ENCODE results near the gene NCOR2. TPM values are rescaled to one million over a fixed set of nuclear protein-coding genes. Genes with fewer than 3 reads are reported as not detected.
A peak's percentile ranks its signal among the peaks of the same experiment; 100 is the strongest.

The NCOR2 gene
- 100 to 1,000 TPM in 1 of 4 donors, 10 to 100 TPM in 3; 47.1 to 116 (median 86.8) TPM for polyA plus RNA-seq (ENCODE audit: insufficient read length in 4 of 4)

DNA sequence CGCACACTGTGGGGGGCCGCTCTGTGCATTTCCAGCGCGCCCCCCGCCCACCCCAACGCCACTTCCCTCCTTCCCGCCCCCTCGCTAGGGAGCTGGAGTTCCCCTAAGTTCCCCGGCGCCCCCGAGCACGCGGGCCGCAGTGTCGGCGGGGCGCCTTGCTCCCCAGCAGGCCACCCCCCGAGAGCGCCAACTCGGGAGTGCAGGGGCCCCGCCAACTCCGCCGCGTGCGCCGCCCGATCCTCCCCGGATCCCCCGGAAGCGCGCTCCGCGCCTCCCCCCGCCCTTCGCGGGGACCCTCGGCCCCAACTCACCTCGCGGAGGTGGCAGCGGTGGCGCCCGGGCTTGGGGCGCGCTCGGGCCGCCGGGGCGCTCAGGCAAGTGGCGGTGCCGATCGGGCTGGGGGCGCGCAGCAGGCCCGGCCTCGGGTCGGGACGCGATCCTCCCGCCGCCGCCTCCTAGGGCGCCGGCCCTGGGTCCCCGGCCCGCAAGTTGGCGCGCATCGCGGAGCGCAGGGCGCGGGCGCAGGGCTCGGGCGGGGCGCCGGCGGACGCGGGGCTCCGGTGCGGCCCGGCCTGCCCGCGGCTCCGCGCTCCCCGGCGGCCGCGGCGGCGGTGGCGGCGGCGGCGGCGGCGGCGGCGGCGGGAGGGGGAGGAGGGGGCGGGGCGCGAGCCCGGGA is at the start of gene NCOR2:
Gene NCOR2 (minus strand): TSS at position 616 of the 676 bp plus-strand sequence. CDS start 72,361 bp downstream, outside the sequence.
- no peak for DNase-seq (ENCODE audit: low read depth in 4 of 4, low spot score in 2 of 4)

- DNase-seq (ENCODE audit: low read depth in 4 of 4, low spot score in 2 of 4): no peak
Observed at GRCh38 chr12:124616394-124617221, 49.2 kb upstream of the NCOR2 start.

GRCh38 chr12:124614512-124615292 is 47.3 kb upstream of the NCOR2 start:
- no peak for DNase-seq (ENCODE audit: low read depth in 4 of 4, low spot score in 2 of 4)

GRCh38 chr12:124613151-124613585 is 45.8 kb upstream of the NCOR2 start:
- no peak for DNase-seq (ENCODE audit: low read depth in 4 of 4, low spot score in 2 of 4)

GRCh38 chr12:124612410-124612680 is 44.9 kb upstream of the NCOR2 start:
- no peak for DNase-seq (ENCODE audit: low read depth in 4 of 4, low spot score in 2 of 4)

DNA sequence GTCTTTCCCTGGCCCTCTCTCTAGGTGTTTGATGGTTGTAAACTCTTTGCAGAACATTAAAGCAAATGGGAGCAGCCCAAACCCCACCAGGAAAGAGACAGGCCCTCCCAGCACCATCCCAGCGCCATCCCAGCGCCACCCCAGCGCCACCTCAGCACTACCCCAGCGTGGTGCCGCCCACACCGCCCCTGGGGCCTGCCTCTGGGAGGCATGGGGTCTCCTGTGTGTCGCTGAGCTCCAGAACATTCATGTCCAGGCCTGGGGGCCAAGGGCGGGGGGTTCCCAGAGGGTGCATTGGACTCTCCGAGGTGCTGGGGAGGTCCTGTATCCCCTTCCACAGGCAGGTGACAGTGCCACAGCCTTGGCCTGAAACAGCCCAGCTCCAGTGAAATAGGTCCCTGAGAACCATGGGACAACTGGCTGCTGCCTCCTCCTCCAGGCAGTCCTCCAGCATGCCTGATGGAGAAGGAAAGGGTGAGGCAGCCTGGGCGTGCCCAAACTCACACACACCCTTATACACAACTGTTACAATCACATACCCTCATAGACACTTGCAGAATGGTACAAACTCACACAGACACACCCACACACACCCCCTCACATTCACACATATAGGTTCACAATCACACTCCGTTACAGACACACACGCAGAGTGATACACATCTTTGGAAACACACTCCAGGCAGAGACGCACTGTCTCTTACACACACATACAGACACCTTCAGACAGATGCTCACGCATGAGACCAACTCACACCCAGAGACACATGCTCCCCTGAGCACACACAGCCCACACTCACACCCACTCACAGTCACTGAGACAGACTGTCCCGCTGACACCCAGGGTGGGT is 44.4 kb upstream of the NCOR2 start:
- DNase-seq (ENCODE audit: low read depth in 4 of 4, low spot score in 2 of 4): no peak

- no peak for DNase-seq (ENCODE audit: low read depth in 4 of 4, low spot score in 2 of 4)
Observed at GRCh38 chr12:124610629-124611558, 43.5 kb upstream of the NCOR2 start.

GRCh38 chr12:124610021-124610612 is 42.7 kb upstream of the NCOR2 start:
- no peak for DNase-seq (ENCODE audit: low read depth in 4 of 4, low spot score in 2 of 4)

DNA sequence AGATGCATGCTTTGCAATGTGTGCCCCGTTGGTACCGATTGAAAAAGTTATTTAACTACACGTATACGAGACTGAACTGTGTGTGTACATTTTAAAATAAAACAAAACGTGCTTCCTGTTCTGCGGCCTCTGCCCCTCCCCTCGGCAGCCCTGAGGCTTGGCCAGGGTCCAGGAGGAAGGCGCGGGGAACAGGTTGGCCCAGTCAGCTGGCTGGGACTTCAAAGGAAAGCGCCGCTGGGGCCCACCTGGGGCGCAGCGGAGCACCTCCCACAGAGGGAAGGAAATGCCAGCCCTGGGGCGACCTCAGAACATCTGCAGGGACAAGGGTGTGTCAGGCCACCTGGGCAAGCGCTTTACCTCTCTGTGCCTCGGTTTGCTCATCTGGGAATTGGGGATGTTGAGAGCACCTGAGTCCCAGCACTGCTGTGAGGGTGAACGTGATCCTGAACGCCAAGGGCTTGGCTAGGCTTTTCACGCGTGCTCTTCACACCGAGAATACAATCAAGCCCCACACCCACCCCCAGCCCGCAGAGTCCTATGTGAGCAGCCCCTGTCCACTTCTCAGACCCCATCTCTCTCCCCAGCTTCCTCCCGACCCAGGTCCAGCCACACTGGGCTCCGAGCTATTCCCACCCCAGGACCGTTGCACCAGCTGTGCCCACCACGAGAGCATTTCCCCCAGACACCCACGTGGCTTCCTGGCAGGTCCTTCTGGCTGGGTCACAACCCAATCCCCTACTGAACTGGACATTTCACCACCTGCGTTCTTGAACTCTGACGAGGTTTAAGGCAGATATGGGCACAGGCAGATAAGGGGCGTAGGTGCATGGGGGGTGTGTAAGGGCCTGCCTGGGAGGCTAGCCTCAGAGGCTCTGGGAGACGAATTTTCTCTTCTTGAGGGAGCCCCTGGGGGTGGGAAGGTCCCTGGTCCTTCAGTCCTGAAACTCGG is 41.9 kb upstream of the NCOR2 start:
- DNase-seq (ENCODE audit: low read depth in 4 of 4, low spot score in 2 of 4): peak in 3 of 4 donors; percentile 47 to 70 (median 61)

- no peak for DNase-seq (ENCODE audit: low read depth in 4 of 4, low spot score in 2 of 4)
Observed at GRCh38 chr12:124608450-124608870, 41.0 kb upstream of the NCOR2 start.

- no peak for DNase-seq (ENCODE audit: low read depth in 4 of 4, low spot score in 2 of 4)
Observed at GRCh38 chr12:124607681-124608425, 40.4 kb upstream of the NCOR2 start.

DNA sequence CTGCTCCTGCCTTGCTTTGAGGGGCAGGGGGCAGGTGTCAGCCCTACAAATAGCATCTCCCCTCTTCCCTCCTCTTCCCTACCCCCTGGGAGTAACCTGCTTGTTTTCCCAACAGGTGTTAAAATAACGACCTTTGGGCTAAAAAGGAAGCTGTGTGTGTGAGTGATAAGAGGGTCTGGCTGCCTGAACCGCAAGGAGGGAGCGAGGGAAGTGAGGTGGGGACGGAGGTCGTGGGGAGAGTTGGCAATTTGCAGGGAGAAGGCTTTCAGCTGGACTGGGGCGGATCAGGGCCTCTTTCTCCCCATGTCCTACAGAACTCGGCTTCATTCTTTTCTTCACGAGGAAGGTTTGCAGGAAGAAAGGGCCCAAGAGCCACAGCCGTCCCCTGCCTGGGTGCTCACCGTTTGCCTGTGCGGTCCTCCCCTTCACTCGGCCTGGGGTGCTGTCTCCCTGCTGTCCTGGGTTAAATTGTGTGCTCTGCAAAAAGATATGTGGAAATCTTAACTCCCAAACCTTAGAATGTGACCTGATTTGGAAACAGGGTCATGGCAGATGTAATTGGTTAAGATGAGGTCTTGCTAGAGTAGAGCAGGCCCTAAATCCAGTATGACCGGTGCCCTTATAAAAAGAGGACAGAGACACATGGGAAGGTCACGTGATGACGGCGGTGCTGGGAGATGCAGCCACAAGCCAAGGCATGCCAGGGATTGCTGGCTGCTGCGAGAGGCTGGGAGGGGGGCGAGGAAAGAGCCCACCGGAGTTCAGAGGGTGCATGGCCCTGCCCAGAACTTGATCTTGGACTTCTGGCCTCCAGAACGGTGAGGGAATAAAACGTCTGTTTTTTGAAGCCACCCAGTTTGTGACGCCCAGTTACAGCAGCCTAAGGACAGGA is 38.7 kb upstream of the NCOR2 start:
- DNase-seq (ENCODE audit: low read depth in 4 of 4, low spot score in 2 of 4): no peak

GRCh38 chr12:124605150-124605882 is 37.9 kb upstream of the NCOR2 start:
- no peak for DNase-seq (ENCODE audit: low read depth in 4 of 4, low spot score in 2 of 4)

- DNase-seq (ENCODE audit: low read depth in 4 of 4, low spot score in 2 of 4): no peak
Observed at GRCh38 chr12:124604264-124604680, 36.9 kb upstream of the NCOR2 start.

DNA sequence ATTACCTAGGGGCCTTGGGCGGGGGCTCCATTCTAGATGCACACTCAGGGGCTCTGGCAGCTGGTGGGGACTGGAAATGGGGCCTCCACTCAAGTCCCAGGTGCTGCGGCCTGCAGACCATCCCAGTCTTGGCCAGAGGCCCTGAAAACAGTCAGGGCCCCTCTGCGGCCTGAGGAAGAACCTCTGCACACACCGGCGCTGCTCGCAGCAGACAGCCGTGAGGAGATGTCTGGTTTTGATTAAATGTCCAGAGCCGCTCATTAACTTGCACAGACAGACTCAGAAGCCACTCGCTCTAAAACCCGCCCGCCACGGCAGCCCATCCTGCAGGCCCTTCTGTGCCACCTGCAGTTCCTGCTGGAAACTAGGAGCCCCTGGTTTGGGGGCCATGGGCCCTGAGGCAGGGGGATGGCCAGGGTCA is 36.4 kb upstream of the NCOR2 start:
- DNase-seq (ENCODE audit: low read depth in 4 of 4, low spot score in 2 of 4): no peak

Data from left renal cortex interstitium (tissue), 4 donors.